T-helper 2 cell treated with Interferon-gamma antibody and Interleukin-4, amounts not matched to agents 5 μg/mL and 100 μg/mL, for 36 hours (primary cell): ENCODE measurements around the gene SHROOM3.
A peak's percentile ranks its signal among the peaks of the same experiment; 100 is the strongest.

ENCODE experiments used
- DNase-seq: peaks from one replicate; pipeline ENCODE4 v3.0.0; 2021; ENCODE audit warnings: low spot score
- H3K27ac Mint-ChIP-seq: one replicate; pipeline ENCODE4 v1.8.0; 2021; ENCODE audit warnings: mild to moderate bottlenecking, mixed read lengths
- H3K27me3 Mint-ChIP-seq: one replicate; pipeline ENCODE4 v1.8.0; 2021; ENCODE audit warnings: low read depth, mixed read lengths
- H3K36me3 Mint-ChIP-seq: one replicate; pipeline ENCODE4 v1.8.0; 2021; ENCODE audit warnings: low read depth, mixed read lengths
- H3K4me1 Mint-ChIP-seq: one replicate; pipeline ENCODE4 v1.8.0; 2021; ENCODE audit warnings: low read depth, mixed read lengths
- H3K4me3 Mint-ChIP-seq: one replicate; pipeline ENCODE4 v1.8.0; 2022; ENCODE audit warnings: mild to moderate bottlenecking, moderate library complexity, mixed read lengths
- H3K9me3 Mint-ChIP-seq: one replicate; pipeline ENCODE4 v1.8.0; 2021; ENCODE audit warnings: mixed read lengths

The SHROOM3 gene

GRCh38 chr4:76666944-76667532 is 232.0 kb downstream of the SHROOM3 start:
- H3K4me1 Mint-ChIP-seq, result no peaks in the 10 kb centered on the region
- H3K27ac Mint-ChIP-seq, result no peak overlapping the region
- no peak for DNase-seq
- H3K36me3 Mint-ChIP-seq, result no peaks in the 10 kb centered on the region
- peaks cover 4% of the 10 kb centered on the region for H3K27me3 Mint-ChIP-seq
- H3K4me3 Mint-ChIP-seq, result no peak overlapping the region
- no peaks in the 10 kb centered on the region for H3K9me3 Mint-ChIP-seq

GRCh38 chr4:76670631-76671030 is 235.6 kb downstream of the SHROOM3 start:
- Mint-ChIP-seq H3K9me3 (no peaks in the 10 kb centered on the region), H3K36me3 (no peaks in the 10 kb centered on the region), H3K27ac (no peak overlapping the region), H3K27me3 (peaks cover 5% of the 10 kb centered on the region), H3K4me1 (no peaks in the 10 kb centered on the region), H3K4me3 (no peak overlapping the region)
- no peak for DNase-seq

- no peak for DNase-seq
- Mint-ChIP-seq H3K4me3 (no peak overlapping the region), H3K4me1 (no peaks in the 10 kb centered on the region)
Observed at GRCh38 chr4:76673362-76673761, 238.3 kb downstream of the SHROOM3 start.

DNA sequence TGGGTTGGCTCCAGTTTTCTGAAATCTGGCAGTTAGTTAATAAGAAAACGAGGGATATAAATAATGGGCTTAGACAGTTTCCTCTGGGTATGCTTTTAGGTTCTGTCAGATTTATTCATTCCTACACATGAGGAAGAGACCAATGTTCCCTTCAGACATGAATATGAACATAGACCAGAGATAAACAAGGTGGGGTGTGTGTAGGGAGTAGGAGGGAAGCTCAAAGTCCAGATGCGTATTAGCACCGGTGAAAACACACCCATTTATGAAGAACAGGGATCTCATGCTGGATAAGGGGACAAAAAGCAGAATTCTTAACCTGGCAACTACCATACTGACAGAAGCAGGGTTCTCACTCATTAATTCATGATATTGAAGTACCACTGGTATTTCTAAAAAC is 240.0 kb downstream of the SHROOM3 start:
- no peak for DNase-seq
- Mint-ChIP-seq H3K36me3 (no peaks in the 10 kb centered on the region), H3K4me1 (no peaks in the 10 kb centered on the region), H3K27me3 (peaks cover 6% of the 10 kb centered on the region), H3K27ac (no peak overlapping the region), H3K9me3 (no peaks in the 10 kb centered on the region), H3K4me3 (no peak overlapping the region)

More at GRCh38 chr4:76673362-76673761, 238.3 kb downstream of the SHROOM3 start:
- H3K27me3 Mint-ChIP-seq, result peaks cover 5% of the 10 kb centered on the region
- no peak overlapping the region for H3K27ac Mint-ChIP-seq
- H3K9me3 Mint-ChIP-seq, result no peaks in the 10 kb centered on the region
- H3K36me3 Mint-ChIP-seq, result no peaks in the 10 kb centered on the region

DNA sequence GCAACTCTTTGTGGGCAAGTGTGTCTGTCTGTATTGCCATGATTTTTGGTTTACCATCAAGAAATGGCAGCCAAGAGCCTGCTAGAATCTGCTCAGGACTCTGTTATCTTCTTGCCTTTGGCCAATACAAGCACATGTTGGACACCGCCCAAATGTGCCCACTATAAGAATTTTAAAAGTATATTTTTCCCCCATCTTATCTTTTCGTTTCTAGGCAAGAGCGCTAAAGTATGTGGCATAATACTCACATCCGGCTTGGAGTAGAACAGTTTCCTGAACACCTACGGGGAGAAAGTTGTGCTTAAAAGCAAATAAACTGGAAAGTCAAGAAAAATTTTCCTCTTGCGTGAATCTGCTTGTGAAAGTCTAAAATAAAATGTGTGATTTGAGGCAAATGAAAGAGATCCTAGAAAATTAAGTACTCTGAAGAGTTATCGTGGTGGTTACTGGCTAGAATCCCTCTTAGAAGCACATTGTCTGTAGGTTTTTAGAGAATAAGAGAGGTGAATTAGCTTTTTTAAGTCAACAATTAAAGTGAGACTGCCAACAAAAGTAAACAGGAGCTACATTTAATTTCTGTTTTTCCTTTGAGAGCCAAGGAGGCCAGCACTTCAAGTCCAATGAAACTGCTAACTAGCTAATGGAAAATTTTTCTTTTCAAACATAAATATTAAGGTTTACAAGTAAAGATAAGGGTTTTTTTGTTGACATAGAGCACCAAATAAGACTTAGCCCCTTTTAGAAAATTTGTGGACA is 242.7 kb downstream of the SHROOM3 start:
- Mint-ChIP-seq H3K27ac (no peak overlapping the region), H3K9me3 (no peaks in the 10 kb centered on the region), H3K4me1 (no peaks in the 10 kb centered on the region), H3K4me3 (no peak overlapping the region), H3K27me3 (peaks cover 12% of the 10 kb centered on the region), H3K36me3 (no peaks in the 10 kb centered on the region)
- DNase-seq, result no peak

DNA sequence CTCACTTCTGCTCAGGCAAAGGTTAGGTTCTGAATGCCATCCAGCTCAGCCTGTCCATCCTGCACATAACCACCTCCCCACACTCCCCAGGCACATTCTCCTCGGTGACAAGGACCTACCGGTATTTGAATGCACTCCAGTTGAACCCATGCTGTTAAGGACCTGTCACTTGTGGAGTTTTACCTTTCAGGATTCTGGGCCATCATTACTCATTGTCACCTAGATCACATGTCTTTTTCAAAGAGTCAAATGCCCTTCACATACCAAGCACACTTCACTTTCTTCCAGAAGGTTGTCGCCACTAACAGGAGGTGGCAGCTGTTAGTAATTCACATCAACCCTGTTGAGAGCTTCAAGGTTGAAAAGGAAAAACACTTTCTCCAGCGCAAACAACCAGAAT is 244.7 kb downstream of the SHROOM3 start:
- no peak overlapping the region for H3K27ac Mint-ChIP-seq
- H3K9me3 Mint-ChIP-seq, result no peaks in the 10 kb centered on the region
- peaks cover 23% of the 10 kb centered on the region for H3K27me3 Mint-ChIP-seq
- no peaks in the 10 kb centered on the region for H3K4me1 Mint-ChIP-seq
- no peak for DNase-seq
- no peaks in the 10 kb centered on the region for H3K36me3 Mint-ChIP-seq
- H3K4me3 Mint-ChIP-seq, result no peak overlapping the region

GRCh38 chr4:76680952-76681351 is 245.9 kb downstream of the SHROOM3 start:
- no peak overlapping the region for H3K27ac Mint-ChIP-seq
- no peak overlapping the region for H3K4me3 Mint-ChIP-seq
- no peaks in the 10 kb centered on the region for H3K4me1 Mint-ChIP-seq
- DNase-seq, result no peak
- H3K36me3 Mint-ChIP-seq, result no peaks in the 10 kb centered on the region
- H3K27me3 Mint-ChIP-seq, result peaks cover 31% of the 10 kb centered on the region
- H3K9me3 Mint-ChIP-seq, result no peaks in the 10 kb centered on the region

DNA sequence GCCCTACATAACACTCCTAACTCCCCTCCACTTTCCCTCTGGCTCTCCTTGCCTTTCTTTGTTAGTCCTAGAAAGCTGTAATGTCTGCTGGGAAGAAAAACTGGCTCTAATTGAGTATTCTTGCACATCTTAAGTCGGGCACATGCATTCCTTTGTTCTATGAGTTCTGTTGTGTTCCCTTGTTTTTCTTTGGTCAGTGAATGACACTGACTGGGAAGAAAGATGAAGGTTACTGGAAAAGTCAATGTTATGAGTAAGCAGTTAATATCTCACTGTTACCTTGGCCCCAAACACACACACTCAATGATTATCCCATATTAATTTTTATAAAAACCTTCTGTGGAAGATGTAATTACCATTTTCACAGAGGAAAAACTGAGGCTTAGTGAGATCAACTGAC is 247.0 kb downstream of the SHROOM3 start:
- no peak overlapping the region for H3K4me3 Mint-ChIP-seq
- H3K27ac Mint-ChIP-seq, result no peak overlapping the region
- DNase-seq, result no peak
- no peaks in the 10 kb centered on the region for H3K4me1 Mint-ChIP-seq
- no peaks in the 10 kb centered on the region for H3K9me3 Mint-ChIP-seq
- H3K27me3 Mint-ChIP-seq, result peaks cover 38% of the 10 kb centered on the region
- H3K36me3 Mint-ChIP-seq, result no peaks in the 10 kb centered on the region

DNA sequence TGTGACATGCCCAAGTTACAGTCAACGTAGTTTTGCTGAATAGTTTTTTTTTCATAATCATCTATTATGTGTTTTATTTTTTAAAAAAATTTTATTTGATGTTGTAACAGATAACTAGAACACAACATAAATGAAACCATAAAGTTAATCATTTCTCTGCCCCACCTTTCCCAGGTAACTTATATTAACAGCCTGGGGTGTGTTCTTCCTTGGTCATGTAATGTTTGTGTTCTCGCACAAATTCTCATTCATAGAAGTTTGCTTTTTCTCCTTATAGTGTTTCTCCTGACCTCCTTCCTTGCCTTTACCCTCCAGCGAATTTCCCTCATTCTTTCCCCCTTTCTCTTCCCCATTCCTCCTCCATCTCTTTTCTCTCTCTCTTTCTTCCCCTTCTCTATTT is 248.1 kb downstream of the SHROOM3 start:
- no peaks in the 10 kb centered on the region for H3K4me1 Mint-ChIP-seq
- no peak for DNase-seq
- peaks cover 47% of the 10 kb centered on the region for H3K27me3 Mint-ChIP-seq
- H3K9me3 Mint-ChIP-seq, result no peaks in the 10 kb centered on the region
- H3K36me3 Mint-ChIP-seq, result no peaks in the 10 kb centered on the region
- no peak overlapping the region for H3K27ac Mint-ChIP-seq
- no peak overlapping the region for H3K4me3 Mint-ChIP-seq

GRCh38 chr4:76687746-76688448 is 252.9 kb downstream of the SHROOM3 start:
- Mint-ChIP-seq H3K4me1 (peaks cover 15% of the 10 kb centered on the region), H3K27ac (no peak overlapping the region), H3K27me3 (peaks cover 79% of the 10 kb centered on the region), H3K36me3 (no peaks in the 10 kb centered on the region), H3K9me3 (no peaks in the 10 kb centered on the region), H3K4me3 (no peak overlapping the region)
- no peak for DNase-seq

DNA sequence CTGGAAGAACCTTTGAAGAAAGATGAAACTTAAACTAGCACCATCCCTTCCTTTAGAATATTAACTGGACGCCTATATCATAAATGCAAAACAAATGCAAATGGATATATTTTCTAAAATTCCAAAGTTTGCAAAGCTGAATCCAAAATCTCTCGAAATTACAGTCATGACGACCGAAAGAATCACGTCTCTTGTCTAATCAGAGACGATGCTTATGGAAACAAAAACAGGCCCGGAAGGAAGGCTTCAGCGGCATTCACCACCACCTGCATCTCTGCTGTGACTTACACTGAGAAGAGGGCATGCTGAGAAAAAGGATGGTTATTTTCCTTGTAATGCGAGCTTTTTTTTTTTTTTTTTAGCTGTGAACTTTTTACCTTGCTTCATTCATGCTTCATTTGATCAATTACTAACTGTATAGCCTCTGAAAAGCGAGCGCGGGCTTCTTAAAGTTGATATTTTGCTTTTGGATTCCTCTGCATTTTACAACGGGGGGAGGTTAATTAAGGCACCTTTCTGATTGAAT is 253.7 kb downstream of the SHROOM3 start:
- H3K4me1 Mint-ChIP-seq, result peaks cover 15% of the 10 kb centered on the region
- peaks cover 80% of the 10 kb centered on the region for H3K27me3 Mint-ChIP-seq
- no peak overlapping the region for H3K27ac Mint-ChIP-seq
- peak overlapping the region; percentile 58 for H3K4me3 Mint-ChIP-seq
- no peak for DNase-seq
- H3K9me3 Mint-ChIP-seq, result no peaks in the 10 kb centered on the region
- no peaks in the 10 kb centered on the region for H3K36me3 Mint-ChIP-seq

GRCh38 chr4:76689145-76689817 is 254.3 kb downstream of the SHROOM3 start:
- Mint-ChIP-seq H3K27me3 (peaks cover 80% of the 10 kb centered on the region), H3K9me3 (no peaks in the 10 kb centered on the region), H3K4me3 (peak overlapping the region; percentile 58), H3K4me1 (peaks cover 15% of the 10 kb centered on the region), H3K27ac (no peak overlapping the region), H3K36me3 (no peaks in the 10 kb centered on the region)
- DNase-seq, result peak; percentile 5

GRCh38 chr4:76690011-76690905 is 255.2 kb downstream of the SHROOM3 start:
- Mint-ChIP-seq H3K9me3 (no peaks in the 10 kb centered on the region), H3K27me3 (peaks cover 76% of the 10 kb centered on the region), H3K4me1 (peaks cover 15% of the 10 kb centered on the region), H3K27ac (no peak overlapping the region), H3K4me3 (peak overlapping the region; percentile 76), H3K36me3 (no peaks in the 10 kb centered on the region)
- DNase-seq, result no peak
